Anterior cingulate cortex (tissue), 58 donors: ENCODE measurements around the gene CHEK2.
"Not testable (repeated sequence)": the region's sequence is repeated elsewhere in the genome, so short reads cannot be mapped to it uniquely, and the experiment has no call there.

Experiments used
- DNase-seq, 58 donors: peaks; one replicate each; lab custom pipeline; 2025; lab: John Stamatoyannopoulos, UW

CHEK2 gene

GRCh38 chr22:28741785-28742561, at the start of gene CHEK2, which contains the start of gene HSCB:
TSS of gene CHEK2 (minus strand) at chr22:28741820. CDS start at chr22:28734721, 7,099 bp downstream.
TSS of gene HSCB (plus strand) at chr22:28742039. CDS start at chr22:28742096, 57 bp downstream.
- peak; percentile 79 to 98 (median 96) for DNase-seq

DNA sequence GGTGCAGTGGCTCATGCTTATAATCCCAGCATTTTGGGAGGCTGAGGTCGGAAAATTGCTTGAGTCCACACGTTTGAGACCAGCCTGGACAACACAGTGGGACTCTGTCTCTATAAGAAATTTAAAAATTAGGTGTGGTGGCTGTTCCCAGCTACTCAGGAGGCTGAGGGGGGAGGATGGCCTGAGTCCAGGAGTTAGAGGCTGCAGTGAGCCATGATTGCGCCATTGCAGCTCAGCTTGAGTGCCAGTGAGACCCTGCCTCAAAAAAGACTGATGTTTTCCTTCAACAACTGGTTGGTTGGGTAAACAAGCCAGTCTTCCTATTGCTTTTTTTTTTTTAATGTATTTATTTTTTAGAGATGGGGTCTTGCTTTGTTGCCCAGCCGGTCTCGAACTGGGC, 49.5 kb upstream of the CHEK2 start:
- no peak for DNase-seq

- no peak for DNase-seq
Observed at GRCh38 chr22:28788601-28789000, 47.0 kb upstream of the CHEK2 start.

DNA sequence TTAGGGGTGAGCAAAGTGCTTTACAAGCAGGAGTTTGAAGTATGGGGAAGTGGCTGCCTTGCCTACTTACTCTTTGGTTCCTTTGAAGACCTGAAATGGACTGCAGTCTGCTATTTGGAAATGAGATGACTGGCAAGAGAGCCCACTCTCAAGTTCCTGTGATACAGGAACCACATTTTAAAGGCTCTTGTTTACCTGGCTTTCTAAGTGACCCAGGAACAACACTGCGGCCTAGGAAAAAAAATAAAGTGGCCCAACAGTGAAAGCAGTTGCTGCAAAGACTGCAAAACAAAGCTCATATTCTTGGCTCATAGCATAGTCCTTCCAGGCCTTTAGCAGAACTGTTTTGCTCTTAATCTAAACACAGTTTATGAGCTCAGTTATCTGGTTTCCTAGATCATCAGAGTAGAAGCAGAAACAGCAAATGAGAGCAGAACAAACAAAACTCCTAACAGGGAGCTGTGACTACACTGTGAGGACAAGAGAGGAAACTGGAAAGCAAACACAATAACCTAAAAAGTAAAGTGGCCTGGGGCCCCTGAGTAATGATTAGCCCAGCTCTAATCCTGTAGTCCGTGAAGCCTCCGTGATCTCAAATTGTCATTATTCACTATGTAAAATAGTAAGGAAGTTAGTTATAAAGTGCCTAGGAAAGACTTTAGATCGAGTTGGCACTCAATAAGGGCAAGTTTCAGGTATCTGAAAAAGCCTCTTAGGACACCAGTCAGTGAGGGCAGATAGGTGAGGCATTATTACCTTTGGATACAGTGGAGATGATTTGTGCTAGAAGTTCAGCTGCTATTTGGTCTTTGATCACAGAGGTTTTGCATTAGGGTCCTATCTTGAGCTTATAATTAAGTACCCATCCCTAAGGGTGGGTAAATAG, 42.4 kb upstream of the CHEK2 start:
- no peak for DNase-seq

- no peak for DNase-seq
Observed at GRCh38 chr22:28780296-28780695, 38.7 kb upstream of the CHEK2 start.

- DNase-seq = no peak
Observed at GRCh38 chr22:28779833-28780232, 38.2 kb upstream of the CHEK2 start.

DNA sequence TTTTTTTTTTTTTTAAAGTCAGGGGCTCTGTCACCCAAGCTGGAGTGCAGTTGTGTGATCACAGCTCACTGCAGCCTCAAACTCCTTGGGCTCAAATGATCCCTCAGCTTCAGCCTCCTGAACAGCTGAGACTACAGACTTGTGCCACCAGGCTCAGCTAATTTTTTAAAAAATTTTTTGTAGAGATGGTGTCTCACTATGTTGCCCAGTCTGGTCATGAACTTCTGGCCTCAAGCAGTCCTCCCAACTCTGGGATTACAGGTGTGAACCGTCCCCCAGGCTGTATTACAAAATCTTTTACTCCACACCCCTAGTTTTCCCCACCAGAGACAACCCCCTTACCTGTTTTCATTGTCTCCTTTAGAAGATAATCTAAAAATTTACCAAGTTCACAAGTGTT, 32.8 kb upstream of the CHEK2 start:
- no peak for DNase-seq

- DNase-seq = no peak
Observed at GRCh38 chr22:28773461-28773867, 31.8 kb upstream of the CHEK2 start.

- DNase-seq = peak; percentile 47 to 97 (median 93)
Observed at GRCh38 chr22:28772633-28773460, 31.2 kb upstream of the CHEK2 start, which contains the start of gene CCDC117. TSS of gene CCDC117 (plus strand) at chr22:28772695. CDS start at chr22:28772850, 155 bp downstream.

GRCh38 chr22:28771195-28771791, 29.7 kb upstream of the CHEK2 start:
- DNase-seq = no peak

DNA sequence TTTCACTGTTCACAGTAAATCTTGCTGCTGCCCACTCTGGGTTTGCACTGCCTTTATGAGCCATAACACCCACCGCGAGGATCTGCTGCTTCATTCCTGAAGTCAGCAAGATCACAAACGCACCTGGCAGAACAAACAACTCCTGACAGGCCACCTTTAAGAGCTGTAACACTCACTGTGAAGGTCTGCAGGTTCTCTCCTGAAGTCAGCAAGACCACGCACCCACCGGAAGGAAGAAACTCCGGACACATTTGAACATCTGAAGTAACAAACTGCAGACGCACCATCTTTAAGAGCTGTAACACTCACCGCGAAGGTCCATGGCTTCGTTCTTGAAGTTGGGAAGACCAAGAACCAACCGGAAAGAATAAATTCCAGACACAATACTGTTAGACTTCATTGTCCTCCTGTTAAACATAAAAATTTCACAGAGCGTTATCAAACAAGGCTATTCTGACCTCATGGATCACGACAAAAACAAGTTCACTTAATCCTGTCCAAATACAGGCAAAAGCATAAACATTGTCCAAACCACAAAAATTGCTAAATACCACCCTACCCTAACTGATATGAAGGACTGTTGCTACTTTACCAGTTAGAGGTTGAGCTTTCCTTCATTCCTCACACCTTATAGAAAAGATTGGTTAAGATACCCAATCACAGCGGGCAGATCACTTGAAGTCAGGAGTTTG, 27.9 kb upstream of the CHEK2 start:
- DNase-seq = no peak

- DNase-seq = no peak
Observed at GRCh38 chr22:28768701-28769393, 27.2 kb upstream of the CHEK2 start.

- no peak for DNase-seq
Observed at GRCh38 chr22:28766628-28767027, 25.0 kb upstream of the CHEK2 start.

DNA sequence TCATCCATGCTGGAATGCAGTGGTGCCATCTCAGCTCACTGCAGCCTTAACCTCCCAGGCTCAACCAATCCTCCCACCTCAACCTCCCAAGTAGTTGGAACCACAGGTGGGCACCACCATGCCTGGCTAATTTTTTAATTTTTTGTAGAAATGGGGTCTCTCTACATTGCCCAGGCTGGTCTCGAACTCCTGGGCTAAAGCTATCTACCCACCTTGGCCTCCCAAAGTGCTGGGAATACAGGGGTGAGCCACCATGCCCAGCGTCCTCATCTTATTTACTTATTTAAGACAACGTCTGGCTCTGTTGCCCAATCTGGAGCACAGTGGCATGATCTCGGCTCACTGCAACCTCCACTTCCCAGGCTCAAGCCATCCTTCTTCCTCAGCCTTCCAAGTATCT, 20.4 kb upstream of the CHEK2 start:
- DNase-seq = not testable (repeated sequence)

DNA sequence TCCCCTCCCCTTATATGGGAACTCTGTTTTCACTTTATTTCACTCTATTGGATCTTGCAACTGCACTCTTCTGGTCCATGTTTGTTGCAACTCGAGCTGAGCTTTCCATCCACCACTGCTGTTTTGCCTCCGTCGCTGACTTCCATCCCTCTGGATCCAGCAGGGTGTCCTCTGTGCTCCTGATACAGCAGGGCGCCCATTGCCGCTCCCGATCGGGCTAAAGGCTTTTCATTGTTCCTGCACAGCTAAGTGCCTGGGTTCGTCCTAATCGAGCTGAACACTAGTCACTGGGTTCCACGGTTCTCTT, 19.8 kb upstream of the CHEK2 start:
- no peak for DNase-seq

DNA sequence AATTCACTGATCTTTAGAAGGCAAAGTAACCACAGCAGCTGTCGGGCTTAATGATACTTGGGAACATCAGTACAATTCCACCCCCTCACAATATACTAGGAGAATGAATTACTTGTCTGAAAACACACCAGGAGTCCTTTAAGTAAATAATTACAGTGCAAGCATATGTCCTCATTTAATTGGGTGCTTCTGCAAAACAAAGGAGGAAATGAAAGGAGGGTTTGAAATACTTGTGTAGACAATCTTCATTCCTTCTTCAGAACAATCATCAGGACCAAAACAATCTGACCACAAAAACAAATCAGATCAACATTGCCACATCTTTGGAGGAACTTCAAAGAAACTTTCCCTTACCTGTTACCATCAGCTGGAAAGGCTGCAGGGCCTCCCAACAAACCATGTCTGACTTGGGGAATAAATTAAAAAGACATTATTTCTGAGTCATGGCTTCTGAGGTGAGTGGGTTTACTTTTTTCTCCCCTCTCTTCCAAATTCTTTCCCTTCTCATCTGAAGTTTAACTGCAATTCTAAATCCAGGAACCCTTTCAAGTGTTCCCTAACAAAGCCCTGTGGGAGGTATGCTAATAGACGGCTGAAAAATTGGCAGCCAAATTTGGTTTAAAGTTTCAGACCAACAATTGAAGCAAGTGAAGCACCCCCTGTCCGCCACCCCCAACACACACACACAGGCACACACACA, 18.4 kb upstream of the CHEK2 start:
- peak in 2 of 58 donors; percentile 0 to 17 for DNase-seq

DNA sequence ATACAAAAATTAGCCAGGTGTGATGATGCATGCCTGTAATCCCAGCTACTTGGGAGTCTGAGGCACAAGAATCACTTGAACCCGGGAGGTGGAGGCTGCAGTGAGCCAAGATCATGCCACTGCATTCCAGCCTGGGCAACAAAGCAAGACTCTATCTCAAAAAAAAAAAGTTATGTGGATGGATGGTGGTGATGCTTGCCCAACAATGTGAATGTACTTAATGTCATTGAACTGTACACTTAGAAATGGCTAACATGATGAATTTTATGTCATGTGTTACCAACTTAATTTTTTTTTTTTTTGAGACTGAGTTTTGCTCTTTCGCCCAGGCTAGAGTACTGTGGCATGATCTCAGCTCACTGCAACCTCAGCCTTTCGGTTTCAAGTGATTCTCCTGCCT, 12.9 kb upstream of the CHEK2 start:
- not testable (repeated sequence) for DNase-seq

DNA sequence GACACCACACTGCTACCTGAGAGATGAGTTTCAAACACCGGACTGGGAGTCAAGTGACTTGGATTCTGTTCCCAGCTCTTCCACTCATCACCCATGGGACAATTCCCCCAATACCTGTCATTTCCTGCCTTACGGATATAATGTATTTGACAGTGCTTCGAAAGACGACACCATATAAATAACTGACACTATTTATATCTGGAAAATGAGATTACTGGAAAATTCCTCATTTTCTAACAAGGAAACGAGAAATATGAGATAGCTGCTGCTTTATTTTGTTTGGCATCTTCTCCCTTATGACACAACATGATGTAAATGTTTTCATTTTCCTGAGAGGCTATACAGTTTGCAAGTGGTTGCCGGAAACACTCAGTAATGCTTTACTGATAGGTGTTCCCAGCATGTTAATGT, 8.9 kb upstream of the CHEK2 start:
- DNase-seq = no peak
